GM12873 (cell line): Measurements from ENCODE around the gene SLIT3.

Source experiments
- TF ChIP-seq, protein P1 (sequence below): IDR thresholded peaks from 2 replicates; pipeline ENCODE4 v1.5.1; 2012; ENCODE audit warnings: low read depth, mild to moderate bottlenecking, moderate library complexity, low read length, control low read depth; ENCODE audit not compliant: insufficient read depth; ENCODE audit errors: missing control alignments

SLIT3 gene

DNA sequence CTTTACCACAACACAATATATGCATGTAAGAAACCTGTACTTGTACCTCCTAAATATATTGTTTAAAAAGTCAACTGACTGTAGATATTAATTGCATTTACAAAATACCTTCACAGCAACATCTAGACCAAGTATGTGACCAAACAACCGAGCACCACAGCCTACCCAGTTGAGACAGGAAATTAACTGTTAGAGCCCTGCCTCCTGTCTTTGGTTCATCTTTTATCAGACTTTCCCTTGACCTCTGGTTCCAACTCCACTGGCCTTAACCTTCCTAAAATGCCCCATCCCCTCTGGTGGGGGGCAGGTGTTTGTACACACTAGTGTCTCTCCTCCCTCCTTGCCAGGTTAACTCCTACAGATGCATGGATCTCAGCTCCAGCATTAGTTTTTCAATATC is 566.8 kb downstream of the SLIT3 start:
- TF ChIP-seq, protein P1, sequence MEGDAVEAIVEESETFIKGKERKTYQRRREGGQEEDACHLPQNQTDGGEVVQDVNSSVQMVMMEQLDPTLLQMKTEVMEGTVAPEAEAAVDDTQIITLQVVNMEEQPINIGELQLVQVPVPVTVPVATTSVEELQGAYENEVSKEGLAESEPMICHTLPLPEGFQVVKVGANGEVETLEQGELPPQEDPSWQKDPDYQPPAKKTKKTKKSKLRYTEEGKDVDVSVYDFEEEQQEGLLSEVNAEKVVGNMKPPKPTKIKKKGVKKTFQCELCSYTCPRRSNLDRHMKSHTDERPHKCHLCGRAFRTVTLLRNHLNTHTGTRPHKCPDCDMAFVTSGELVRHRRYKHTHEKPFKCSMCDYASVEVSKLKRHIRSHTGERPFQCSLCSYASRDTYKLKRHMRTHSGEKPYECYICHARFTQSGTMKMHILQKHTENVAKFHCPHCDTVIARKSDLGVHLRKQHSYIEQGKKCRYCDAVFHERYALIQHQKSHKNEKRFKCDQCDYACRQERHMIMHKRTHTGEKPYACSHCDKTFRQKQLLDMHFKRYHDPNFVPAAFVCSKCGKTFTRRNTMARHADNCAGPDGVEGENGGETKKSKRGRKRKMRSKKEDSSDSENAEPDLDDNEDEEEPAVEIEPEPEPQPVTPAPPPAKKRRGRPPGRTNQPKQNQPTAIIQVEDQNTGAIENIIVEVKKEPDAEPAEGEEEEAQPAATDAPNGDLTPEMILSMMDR = no peak

DNA sequence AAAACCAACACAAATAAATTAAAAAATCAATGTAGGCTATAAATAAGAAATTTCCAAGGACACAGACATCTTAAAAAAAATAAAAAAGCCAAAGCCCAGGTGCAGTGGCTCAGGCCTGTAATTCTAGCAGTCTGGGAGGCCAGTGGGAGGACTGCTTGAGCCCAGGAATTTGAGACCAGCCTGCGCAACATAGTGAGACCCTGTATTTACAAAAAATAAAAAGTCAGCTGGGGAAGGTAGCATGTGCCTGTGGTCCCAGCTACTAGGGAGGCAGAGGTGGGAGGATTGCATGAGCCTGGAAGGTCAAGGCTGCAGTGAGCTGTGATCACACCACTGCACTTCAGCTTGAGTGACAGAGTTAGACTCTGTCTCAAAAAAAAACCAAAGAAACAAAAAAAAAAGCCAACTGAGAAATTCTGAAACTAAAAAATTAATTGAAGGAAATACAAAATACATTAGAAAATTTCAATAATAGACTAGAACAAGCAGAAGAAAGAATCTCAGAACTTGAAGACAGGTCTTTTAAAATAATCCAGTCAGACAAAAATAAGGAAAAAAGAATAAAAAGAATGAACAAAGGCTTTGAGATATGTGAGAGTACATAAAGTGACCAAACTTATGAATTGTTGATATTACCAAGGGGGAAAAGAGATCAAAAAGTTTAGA is 572.3 kb downstream of the SLIT3 start:
- TF ChIP-seq, protein P1 = no peak

- TF ChIP-seq, protein P1 = no peak
Observed at GRCh38 chr5:168727547-168727946, 573.4 kb downstream of the SLIT3 start.

DNA sequence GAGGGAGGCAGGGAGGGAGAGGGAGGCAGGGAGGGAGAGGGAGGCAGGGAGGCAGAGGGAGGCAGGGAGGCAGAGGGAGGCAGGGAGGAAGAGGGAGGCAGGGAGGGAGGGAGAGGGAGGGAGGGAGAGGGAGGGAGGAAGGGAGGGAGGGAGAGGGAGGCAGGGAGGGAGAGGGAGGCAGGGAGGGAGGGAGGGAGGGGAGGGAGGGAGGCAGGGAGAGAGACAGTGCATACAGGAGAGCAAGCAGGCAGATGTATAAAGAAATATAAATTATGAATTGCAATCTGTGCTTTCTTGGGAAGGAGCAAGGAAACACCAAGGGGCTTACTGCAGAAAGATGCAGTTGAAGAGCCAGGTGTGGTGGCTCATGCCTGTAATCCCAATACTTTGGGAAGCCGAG is 574.6 kb downstream of the SLIT3 start:
- TF ChIP-seq, protein P1 = no peak

DNA sequence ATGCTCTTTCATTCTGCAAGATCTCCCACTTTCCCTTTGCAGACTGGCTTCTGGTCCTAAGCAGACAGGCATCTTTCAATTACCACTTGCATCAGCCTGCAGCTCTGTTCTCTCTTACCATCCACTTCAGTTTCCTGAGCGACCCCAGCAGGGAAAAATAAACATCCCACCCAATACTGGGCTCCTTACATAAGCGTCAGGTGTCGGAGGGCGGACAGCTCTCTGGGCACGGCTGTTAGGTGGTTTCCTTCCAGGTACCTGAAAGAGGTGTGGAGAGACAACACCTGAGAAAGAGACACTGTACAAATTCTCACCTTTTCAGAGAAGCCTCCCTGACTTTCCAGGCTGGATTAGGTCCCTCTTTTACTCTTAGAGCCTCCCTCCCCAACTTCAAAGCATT is 576.7 kb downstream of the SLIT3 start:
- TF ChIP-seq, protein P1 = no peak

DNA sequence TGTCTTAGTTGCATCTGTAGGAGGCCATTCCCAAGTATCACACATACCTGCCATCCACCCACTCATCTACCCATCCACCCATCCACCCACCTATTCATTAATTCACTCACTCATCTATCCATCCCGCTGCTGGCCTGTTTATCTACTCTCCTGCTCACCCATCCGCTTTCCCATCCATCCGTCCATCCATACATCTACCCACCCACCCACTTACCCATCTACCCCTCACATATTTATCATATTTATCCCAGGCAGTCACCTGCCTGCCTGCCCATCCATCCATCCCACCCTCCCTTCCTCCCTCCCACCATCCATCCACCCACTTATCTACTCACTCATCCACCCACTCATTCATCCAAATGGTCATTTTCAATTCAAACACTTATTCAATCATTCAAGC is 577.9 kb downstream of the SLIT3 start:
- TF ChIP-seq, protein P1 = no peak

- TF ChIP-seq, protein P1 = no peak
Observed at GRCh38 chr5:168721966-168722365, 579.0 kb downstream of the SLIT3 start.
